Measurements from ENCODE around the gene TSC22D4. TPM values are rescaled to one million over a fixed set of nuclear protein-coding genes. Genes with fewer than 3 reads are reported as not detected.

Gene TSC22D4
- total and polyA plus RNA-seq, 9 of the 15 experiments (the other 6 are each of a cell fraction or from before 2014, with no cell fraction given) = 0.37 to 107 (median 28.7) TPM

DNA sequence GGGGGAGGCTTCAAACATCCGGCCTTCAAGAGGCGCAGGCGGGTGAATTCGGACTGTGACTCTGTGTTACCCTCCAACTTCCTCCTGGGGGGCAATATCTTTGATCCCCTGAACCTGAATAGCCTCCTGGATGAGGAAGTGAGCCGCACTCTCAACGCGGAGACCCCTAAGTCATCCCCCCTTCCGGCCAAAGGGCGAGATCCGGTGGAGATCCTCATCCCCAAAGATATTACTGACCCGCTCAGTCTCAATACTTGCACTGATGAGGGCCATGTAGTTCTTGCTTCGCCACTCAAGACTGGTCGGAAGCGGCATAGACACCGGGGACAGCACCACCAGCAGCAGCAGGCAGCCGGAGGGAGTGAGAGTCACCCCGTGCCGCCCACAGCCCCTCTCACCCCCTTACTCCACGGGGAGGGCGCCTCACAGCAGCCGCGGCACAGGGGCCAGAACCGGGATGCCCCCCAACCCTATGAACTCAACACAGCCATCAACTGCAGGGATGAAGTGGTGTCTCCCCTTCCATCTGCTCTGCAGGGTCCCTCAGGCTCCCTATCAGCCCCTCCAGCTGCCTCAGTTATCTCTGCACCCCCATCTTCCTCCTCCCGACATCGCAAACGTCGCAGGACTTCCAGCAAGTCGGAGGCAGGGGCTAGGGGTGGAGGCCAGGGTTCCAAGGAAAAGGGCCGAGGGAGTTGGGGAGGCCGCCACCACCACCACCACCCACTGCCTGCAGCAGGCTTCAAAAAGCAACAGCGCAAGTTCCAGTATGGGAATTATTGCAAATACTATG is 48.3 kb downstream of the TSC22D4 start (continued):
- TF ChIP-seq, protein P1, sequence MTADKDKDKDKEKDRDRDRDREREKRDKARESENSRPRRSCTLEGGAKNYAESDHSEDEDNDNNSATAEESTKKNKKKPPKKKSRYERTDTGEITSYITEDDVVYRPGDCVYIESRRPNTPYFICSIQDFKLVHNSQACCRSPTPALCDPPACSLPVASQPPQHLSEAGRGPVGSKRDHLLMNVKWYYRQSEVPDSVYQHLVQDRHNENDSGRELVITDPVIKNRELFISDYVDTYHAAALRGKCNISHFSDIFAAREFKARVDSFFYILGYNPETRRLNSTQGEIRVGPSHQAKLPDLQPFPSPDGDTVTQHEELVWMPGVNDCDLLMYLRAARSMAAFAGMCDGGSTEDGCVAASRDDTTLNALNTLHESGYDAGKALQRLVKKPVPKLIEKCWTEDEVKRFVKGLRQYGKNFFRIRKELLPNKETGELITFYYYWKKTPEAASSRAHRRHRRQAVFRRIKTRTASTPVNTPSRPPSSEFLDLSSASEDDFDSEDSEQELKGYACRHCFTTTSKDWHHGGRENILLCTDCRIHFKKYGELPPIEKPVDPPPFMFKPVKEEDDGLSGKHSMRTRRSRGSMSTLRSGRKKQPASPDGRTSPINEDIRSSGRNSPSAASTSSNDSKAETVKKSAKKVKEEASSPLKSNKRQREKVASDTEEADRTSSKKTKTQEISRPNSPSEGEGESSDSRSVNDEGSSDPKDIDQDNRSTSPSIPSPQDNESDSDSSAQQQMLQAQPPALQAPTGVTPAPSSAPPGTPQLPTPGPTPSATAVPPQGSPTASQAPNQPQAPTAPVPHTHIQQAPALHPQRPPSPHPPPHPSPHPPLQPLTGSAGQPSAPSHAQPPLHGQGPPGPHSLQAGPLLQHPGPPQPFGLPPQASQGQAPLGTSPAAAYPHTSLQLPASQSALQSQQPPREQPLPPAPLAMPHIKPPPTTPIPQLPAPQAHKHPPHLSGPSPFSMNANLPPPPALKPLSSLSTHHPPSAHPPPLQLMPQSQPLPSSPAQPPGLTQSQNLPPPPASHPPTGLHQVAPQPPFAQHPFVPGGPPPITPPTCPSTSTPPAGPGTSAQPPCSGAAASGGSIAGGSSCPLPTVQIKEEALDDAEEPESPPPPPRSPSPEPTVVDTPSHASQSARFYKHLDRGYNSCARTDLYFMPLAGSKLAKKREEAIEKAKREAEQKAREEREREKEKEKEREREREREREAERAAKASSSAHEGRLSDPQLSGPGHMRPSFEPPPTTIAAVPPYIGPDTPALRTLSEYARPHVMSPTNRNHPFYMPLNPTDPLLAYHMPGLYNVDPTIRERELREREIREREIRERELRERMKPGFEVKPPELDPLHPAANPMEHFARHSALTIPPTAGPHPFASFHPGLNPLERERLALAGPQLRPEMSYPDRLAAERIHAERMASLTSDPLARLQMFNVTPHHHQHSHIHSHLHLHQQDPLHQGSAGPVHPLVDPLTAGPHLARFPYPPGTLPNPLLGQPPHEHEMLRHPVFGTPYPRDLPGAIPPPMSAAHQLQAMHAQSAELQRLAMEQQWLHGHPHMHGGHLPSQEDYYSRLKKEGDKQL (CRISPR knock-in tag; IDR thresholded peaks at IDR 0.05; ENCODE audit: borderline replicate concordance) = no peak
- TF ChIP-seq TCF7 (IDR thresholded peaks at IDR 0.05; ENCODE audit: borderline replicate concordance) (peak; percentile 7; the same call in 1 of the 2 replicates), ZBTB7A (IDR thresholded peaks at IDR 0.05; ENCODE audit: borderline replicate concordance, control insufficient read depth, low read depth, low read length) (peak; percentile 32), SRSF3 (IDR thresholded peaks at IDR 0.05; ENCODE audit: insufficient read depth, low read length) (no peak), KDM1A (IDR thresholded peaks at IDR 0.05) (0 out of 4 replicates have a peak, but pooled peaks of 1 of the 2 experiments have one; percentile 25), ZNF76 (CRISPR knock-in tag; IDR thresholded peaks at IDR 0.05; ENCODE audit: borderline replicate concordance) (0 out of 2 replicates have a peak, but pooled peaks have one; percentile 38), ZNF324 (CRISPR knock-in tag; IDR thresholded peaks at IDR 0.05) (no peak), POLR2A (conservative IDR thresholded peaks at IDR 0.05) (no peak), NCOR1 (IDR thresholded peaks at IDR 0.05) (0 out of 2 replicates have a peak, but pooled peaks have one; percentile 32), GABPB2 (CRISPR knock-in tag; conservative IDR thresholded peaks at IDR 0.05) (no peak)
- TF ChIP-seq, protein P2, sequence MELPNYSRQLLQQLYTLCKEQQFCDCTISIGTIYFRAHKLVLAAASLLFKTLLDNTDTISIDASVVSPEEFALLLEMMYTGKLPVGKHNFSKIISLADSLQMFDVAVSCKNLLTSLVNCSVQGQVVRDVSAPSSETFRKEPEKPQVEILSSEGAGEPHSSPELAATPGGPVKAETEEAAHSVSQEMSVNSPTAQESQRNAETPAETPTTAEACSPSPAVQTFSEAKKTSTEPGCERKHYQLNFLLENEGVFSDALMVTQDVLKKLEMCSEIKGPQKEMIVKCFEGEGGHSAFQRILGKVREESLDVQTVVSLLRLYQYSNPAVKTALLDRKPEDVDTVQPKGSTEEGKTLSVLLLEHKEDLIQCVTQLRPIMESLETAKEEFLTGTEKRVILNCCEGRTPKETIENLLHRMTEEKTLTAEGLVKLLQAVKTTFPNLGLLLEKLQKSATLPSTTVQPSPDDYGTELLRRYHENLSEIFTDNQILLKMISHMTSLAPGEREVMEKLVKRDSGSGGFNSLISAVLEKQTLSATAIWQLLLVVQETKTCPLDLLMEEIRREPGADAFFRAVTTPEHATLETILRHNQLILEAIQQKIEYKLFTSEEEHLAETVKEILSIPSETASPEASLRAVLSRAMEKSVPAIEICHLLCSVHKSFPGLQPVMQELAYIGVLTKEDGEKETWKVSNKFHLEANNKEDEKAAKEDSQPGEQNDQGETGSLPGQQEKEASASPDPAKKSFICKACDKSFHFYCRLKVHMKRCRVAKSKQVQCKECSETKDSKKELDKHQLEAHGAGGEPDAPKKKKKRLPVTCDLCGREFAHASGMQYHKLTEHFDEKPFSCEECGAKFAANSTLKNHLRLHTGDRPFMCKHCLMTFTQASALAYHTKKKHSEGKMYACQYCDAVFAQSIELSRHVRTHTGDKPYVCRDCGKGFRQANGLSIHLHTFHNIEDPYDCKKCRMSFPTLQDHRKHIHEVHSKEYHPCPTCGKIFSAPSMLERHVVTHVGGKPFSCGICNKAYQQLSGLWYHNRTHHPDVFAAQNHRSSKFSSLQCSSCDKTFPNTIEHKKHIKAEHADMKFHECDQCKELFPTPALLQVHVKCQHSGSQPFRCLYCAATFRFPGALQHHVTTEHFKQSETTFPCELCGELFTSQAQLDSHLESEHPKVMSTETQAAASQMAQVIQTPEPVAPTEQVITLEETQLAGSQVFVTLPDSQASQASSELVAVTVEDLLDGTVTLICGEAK (IDR thresholded peaks at IDR 0.05) = peak; percentile 21; the same call in 1 of the 2 replicates
- TF ChIP-seq, protein P2 (CRISPR knock-in tag; IDR thresholded peaks at IDR 0.05) = no peak
- TF ChIP-seq, protein P3, sequence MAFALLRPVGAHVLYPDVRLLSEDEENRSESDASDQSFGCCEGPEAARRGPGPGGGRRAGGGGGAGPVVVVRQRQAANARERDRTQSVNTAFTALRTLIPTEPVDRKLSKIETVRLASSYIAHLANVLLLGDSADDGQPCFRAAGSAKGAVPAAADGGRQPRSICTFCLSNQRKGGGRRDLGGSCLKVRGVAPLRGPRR (CRISPR knock-in tag; IDR thresholded peaks at IDR 0.05) = no peak

Data from K562 (cell line).